Measurements from ENCODE around the gene TCF7L1.
"Not testable (repeated sequence)": the region's sequence is repeated elsewhere in the genome, so short reads cannot be mapped to it uniquely, and the experiment has no call there.

TCF7L1 gene, protein sequence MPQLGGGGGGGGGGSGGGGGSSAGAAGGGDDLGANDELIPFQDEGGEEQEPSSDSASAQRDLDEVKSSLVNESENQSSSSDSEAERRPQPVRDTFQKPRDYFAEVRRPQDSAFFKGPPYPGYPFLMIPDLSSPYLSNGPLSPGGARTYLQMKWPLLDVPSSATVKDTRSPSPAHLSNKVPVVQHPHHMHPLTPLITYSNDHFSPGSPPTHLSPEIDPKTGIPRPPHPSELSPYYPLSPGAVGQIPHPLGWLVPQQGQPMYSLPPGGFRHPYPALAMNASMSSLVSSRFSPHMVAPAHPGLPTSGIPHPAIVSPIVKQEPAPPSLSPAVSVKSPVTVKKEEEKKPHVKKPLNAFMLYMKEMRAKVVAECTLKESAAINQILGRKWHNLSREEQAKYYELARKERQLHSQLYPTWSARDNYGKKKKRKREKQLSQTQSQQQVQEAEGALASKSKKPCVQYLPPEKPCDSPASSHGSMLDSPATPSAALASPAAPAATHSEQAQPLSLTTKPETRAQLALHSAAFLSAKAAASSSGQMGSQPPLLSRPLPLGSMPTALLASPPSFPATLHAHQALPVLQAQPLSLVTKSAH

DNA sequence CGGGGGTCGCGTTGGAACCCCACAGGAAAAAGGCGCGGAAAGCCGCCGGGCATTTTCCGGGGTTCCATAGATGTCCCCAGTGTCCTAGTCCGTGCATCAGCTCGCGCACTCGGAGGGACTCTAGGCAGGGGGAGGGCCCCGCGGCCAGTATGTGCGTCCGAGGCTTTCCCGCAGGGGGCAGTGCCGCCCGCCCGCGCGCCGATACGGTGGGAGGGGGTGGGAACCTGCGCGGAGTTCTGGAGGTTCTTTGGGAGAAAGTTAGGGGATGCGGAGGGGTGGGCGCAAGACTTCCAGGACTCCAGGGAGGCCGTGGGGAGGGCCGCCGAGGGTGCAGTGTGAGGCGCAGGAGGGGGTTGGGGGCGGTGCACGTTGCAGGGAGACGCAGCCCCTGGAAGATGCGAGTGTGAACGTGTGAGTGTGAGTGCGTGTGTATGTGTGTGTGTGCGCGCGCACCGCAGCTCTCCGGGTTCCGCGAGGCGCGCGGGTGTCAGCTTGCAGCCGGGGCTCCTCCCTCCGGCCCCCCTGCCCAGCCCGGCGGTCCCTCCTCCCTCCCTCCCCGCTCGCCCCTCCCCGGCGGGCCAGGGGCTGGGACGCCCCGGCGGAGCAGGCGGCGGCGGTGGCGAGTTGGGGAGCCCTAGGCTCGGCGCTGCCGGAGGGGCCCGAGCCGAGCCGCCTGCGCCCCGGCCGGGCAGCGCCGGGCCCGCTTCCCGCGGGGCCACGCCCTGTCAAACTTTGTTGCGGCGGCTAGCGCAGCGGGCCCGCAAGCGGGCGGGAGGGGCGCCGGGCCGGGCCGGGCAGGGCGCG, at the start of gene TCF7L1:
Gene TCF7L1, plus strand, starts transcription at position 559 of the 804 bp plus-strand sequence. CDS start 293 bp downstream, outside the sequence.
- no peak for FAIRE-seq

DNA sequence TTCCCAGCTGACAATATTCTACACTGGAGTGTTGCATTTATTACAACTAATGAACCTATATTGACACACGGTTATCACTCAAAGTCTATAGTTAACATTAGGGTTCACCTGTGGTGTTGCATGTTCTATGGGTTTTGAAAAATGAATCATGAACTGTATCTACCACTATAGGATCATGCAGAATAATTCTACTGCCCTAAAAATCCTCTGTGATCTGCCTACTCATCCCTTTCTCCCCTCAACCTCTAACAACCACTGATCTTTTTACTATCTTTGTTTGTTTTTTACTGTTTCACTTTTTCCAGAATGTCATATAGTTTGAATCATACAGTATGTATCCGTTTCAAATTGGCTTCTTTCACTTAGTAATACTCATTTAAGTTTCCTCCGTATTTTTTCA, 47.6 kb upstream of the TCF7L1 start:
- no peak for FAIRE-seq

DNA sequence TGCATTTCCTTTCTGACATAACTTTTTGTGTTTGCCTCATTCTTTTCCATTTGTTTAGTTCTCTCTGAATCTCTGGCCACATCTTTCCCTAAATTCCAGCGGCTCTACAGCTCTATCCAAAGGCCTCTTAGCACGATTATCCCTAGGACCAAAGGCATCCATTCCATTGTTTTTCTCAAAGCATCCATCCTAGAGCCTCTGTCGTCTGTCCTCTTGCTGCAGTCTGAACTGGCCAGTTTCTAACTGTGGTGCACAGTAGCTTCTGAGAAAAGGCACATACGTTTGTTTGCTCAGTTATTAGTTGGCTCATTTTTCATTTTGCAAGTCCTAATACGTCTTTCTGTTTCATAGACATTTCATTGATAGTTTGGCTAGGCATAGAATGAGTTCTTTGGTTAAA, 45.7 kb upstream of the TCF7L1 start:
- FAIRE-seq: no peak

DNA sequence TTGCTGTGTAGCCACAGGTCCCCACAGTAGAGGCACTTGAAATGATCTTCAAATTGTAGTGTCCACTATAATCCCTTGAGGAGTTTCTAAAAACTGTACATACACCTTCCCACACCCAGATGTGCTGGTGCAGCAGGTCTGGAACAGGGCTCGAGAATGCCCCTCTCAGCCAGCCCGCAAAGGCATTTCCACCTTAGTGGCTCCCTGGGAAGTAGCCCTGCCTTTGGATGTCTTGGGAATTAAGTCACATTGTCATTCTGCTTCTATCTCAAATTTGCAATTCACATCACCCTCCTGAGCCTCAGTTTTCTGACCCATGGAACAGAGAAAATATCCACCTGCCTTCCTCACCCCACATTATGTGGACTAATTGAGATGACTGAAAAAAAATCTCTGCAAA, 44.3 kb upstream of the TCF7L1 start:
- no peak for FAIRE-seq

DNA sequence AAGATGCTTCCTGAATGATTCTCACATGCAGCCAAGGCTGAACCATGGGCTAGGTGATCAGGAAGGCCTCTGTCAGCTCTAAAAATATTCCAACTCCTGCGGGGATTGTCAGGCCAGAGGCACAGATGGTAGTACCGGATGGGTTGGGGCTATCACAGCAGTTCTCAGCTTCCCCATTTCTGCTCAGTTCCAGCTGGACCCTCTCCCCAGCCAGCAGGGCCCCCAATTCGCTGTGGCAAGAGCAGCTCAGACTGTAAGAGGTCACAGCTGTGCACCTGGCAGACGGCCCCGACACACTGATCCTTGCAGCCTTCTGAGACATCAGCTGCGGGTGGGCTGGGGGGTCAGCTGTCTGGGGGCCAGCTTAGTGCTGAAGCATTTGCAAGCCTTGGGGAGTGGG, 43.6 kb upstream of the TCF7L1 start:
- no peak for FAIRE-seq

DNA sequence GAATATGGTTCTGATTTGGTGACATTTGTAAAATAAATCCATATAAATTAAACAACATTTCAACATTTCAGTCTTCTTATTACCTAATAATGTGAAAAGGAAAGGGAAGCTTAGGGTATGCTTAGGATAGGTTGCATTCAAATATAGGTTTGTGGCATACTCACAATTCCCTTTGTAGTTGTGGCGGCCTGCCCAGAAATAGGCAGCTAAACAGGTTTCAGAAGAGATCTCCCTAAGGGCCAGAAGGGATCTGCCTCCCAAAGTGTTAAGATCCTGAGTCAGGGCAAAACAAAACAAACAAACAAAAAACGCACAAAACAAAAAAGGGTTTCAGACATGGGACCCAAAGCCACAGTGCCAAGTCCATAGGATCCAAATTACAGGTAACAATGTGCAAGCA, 41.4 kb upstream of the TCF7L1 start:
- no peak for FAIRE-seq

DNA sequence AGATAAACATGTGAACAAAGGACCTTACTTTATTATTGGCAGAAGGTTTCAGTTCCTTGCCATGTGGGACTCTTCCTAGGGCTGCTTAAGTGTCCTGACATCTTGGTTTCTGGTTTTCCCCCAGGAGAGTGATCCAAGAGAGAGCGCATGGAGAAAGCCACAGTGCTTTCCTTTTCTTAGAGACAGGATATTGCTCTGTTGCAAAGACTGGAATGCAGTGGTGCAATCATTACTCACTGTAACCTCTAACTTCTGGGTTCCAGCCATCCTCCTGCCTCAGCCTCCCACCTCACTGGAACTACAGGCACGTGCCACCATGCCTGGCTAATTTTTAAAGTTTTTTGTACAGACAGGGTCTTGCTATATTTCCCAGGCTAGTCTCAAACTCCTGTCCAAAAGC, 38.1 kb upstream of the TCF7L1 start:
- no peak for FAIRE-seq

DNA sequence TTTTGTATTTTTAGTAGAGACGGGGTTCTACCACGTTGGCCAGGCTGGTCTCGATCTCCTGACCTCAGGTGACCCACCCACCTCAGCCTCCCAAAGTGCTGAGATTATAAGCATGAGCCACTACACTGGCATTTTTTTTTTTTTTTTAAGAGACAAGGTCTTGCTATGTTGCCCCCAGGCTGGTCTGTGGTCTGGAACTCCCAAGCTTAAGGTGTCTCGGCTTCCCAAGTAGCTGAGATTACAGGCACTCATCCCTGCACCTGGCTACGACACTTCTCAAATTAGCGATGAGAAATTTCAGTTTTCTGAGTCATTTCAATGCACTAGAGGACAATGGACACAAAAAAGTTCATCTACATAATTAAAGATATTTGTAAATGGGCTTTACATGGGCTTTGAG, 36.6 kb upstream of the TCF7L1 start:
- no peak for FAIRE-seq

DNA sequence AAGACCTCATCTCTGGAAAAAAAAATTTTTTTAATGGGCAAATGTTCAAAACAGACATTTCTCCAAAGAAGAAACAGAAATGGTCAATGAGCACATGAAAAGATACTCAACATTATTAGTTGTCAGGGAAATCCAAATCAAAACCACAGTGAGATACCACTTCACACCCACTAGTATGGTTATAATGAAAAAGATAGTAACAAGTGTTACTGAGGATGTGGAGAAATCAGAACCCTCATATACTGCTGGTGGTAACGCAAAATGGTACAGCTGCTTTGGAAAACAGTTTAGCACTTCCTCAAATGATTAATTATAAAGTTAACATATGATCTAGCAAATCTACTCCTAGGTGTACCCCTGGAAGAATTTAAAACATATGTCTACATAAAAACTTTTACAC, 29.0 kb upstream of the TCF7L1 start:
- no peak for FAIRE-seq

DNA sequence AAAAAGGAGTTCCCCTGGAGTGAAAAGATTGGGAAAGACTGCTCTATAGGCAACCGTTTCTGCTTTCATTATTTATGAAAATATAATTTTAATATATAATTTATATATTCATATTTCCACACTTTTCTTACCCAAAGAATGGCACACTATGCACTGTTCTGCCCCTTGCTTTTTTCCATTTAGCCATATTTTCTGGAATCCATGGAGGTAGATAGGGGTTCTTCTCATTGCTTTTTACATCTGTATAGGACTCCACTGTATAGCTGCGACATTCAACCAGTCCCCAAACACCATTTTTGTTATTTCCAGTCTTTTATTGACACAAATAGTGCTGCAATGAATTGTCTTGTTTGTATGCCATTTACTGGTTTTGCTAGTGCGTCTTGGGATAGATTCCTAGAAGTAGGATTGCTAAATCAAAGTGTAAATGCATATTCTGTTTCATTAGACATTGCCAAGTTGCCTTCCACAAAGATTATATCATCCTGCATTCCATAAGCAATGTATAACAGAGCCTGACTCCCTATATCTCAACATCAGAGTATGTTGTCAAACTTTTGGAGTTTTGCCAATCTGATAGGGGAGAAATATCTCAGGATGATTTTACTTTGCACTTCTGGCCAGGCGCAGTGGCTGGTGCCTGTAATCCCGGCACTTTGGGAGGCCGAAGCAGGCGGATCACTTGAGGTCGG, 26.6 kb upstream of the TCF7L1 start:
- no peak for FAIRE-seq

DNA sequence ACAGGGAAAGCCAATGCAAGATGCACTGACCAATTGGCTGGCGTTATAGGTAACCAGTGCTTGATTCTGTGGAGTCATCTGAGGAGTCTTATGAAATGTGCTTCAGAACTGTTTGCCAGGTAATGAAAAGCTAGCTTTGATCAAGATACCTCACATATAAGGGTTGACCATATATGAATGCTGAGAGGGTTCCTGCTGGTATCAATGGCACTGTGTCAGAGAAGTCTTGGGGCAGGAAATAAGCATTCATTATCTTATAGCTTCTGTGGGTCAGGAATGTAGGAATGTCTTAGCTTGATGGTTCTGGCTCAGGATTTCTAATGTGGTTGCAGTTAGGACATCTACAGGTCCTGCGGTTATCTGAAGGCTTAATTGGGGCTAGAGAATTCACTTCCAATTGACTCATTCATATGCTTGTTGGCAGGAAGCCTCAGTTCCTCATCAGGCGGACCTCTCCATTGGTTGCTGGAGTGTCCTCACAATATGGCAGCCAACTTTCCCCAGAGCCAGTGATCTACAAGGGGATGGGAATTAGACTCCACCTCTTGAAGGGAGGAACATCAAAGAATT, 22.1 kb upstream of the TCF7L1 start:
- FAIRE-seq: no peak

DNA sequence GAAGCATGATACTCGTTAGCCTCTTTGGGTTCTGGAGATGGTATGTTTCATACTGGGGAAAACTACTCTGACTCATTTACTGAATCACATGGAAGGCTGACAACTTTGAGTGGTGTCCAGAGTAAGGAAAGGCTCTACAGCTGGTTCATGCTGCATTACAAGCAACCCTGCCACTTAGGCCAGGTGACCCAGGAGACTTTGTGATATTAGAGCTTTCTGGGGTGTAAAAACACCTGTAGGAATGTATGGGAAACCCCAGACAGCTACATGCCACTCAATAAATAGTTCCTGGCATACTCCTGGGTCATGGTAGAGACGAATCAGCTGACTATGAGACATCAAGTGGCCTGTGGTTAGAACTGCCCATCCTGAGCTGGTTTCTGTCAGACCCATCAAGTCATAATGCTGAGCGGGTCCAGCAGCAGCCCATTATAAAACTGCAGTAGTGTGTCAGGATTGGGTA, 21.3 kb upstream of the TCF7L1 start:
- no peak for FAIRE-seq

DNA sequence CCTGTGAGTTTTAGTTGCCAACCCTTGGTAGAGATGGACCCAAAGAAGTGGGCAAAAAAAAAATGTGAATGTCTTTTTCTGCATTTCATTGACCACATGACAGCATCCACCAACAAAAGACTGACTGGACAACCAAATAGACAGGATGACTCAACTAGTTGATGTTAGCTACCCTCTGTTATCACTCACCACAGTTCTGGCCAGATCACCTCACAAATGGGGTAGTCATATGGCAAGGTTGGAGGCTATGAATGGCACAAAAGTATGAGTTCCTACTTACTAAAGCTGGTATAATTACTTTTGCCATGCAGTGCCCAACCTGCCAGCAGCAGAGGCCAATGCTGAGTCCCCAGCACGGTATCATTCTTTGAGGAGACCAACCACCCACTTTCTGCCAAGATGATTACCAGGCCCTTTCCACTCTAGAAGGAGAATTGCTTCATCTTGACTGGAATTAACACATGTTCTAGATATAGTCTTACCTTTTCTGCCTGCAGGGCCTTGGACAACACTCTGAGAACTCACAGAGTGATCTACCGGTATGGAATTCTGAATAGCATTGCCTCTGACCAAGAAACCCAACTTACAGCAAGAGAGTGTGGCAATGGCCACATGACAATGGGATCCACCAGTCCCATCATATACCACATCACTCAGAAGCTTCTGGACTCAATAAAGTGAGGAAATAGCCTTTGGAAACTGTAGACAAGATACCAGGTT, 20.1 kb upstream of the TCF7L1 start:
- FAIRE-seq: no peak

DNA sequence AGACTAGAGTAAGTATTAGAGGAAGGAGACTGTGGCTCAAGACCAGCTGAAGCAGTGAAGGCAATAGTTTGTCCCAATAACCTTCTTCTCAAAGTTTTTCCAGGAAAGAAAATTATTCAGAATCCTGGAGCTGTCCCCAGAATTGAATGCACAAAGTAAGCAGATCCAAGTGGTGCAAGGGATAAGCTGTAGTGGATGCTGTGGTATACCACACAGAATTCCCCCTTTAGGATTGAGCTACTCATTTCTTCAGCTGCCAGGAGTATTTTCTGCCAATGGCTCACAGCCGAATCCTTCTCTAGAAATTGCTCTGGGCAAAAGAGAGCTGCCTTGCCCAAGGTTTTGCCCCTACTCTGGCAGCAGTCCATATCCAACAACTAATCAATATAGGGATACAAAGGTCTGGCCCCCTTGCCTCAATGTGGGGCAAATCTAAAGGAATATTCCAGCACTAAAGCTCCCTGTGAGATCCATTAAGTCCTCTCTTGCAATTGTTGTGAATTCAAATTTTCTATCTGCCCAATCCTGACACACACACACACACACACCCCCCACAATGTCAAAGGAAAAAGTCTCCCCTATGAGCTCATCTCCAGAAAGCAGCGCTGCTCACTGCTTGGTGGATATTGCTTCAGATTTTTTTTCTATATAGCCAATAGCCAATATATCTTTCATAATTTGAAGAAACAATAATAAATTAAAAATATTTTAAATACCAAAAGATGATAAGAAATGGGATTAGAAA, 18.4 kb upstream of the TCF7L1 start:
- no peak for FAIRE-seq

DNA sequence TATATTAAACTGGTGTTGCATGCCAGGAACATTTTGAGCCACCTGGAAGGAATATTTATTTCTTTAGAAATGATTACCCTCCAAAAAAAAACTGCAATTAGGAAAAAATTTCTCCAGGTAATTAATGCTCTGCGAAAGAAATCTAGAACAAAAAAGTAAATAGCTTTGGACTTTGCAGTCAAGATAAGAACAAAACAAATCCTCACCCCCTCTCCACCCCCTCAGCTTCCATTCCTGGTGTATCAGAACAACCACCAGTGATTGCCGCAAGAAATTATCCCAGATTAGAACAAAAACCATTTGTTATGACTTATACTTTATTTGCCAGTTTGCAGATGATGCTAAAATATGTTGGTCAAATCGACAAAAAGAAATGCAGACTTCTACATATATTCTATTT, 17.0 kb upstream of the TCF7L1 start:
- no peak for FAIRE-seq

DNA sequence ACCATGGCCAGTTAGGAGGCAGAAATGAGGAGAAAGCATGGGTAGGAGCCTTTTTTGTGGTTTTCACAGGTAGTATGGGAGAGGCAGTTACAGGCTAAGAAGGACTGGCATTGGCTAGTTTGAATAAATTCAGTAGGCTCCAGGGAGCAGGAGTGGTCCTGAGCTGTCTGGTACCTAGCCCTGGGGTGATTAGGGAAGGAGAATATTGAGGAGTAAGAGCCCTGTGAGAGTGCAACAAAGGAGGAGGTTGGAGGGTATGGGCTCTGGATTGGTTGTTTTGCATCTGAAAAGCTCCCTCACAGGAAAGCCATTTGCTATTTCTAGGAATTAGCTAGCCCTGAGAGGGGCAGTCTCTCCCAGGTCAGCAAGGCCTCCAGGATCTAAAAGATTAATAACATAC, 13.3 kb upstream of the TCF7L1 start:
- no peak for FAIRE-seq

DNA sequence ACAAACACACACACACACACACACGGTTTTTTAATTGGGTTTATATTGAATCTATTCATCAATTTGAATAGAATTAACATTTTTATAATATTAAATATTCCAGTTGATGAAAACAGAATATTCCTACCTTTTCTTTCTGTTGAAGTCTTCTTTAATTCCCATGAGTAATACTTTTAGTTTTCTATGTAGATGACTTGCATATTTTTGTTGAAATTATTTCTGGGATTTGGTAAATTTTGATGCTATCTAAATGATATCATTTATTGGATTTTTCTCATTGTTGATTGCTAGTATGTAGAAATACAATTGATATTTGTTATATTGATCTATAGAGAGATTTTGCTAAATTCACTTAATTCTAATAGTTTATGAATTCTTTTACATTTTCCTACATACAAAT, 12.8 kb upstream of the TCF7L1 start:
- no peak for FAIRE-seq

DNA sequence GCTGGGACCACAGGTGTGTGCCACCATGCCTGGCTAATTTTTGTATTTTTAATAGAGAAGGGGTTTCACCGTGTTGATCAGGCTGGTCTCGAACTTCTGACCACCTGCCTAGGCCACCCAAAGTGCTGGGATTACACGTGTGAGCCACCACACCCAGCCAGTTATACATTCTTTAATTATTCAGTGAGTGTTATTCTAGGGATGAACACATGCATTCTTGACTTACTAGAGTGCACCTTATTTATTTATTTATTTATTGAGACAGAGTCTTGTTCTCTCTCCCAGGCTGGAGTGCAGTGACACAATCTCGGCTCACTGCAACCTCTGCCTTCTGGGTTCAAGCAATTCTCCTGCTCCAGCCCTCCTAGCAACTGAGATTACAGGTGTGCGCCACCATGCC, 6.7 kb upstream of the TCF7L1 start:
- FAIRE-seq: not testable (repeated sequence)

DNA sequence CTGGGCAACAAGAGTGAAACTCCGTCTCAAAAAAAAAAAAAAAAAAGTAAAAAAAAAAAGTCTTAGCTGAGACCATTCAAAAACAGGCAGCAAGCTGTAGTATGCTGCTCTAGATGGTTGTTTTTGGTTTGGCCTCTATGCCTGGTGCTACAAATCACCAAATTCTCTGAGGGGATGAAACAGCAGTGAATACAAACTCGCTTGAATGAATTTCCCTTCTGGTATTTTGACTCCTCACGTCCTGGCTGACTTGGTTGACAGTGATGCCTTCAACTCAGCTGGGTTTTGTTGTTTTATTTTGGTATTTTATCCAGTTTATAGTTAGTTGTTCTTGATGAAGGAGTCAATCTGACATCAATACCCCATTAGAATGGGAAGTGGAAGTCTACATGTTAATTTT, 3.3 kb upstream of the TCF7L1 start:
- no peak for FAIRE-seq

DNA sequence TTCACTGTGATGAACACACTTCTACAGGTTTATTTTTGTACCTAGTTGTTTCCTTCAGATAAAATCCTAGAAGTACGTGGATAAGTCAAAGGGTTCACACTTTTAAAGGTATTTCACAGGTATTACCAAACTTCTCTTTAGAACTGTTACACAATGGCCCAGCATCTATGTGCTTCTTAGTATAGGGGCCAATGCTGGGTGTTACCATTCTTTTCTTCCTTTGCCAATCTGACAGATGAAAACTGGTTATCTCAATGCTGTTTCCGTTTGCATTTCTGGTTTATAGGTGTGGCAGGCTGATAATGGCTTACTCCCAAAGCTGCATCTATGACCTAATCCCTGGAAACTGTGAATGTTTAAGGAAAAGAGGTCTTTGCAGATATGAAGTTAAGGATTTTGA, 2.8 kb upstream of the TCF7L1 start:
- no peak for FAIRE-seq

DNA sequence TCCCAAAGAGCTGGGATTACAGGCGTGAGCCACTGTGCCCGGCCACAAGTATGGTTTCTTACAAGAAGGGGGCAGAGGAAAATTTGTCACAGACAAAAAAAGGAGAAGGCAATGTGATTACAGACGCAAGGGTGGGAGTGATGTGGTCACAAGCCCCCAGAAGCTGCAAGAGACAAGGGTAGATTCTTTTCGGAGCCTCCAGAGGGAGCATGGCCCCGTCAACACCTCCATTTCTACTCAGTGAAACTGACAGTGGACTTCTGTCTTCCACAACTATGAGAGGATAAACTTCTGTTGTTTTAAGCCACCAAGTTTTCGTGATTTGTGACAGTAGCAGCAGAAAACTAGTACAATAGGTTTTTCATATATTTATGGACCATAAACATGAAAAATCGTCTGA, 2.1 kb upstream of the TCF7L1 start:
- FAIRE-seq: peak; percentile 11
